ENCODE results near the gene MPO. TPM values are rescaled to one million over a fixed set of nuclear protein-coding genes. Genes with fewer than 3 reads are reported as not detected.

Gene MPO
- total RNA-seq, 1 experiment from 2014 or later, result not detected

- no peak for DNase-seq
- Histone ChIP-seq H3K9me2 (ENCODE audit: insufficient read depth) (0 out of 2 replicates have a peak, but pooled peaks cover 6% of the 10 kb centered on the region), H3F3A (ENCODE audit: insufficient read depth, low read depth) (no peaks in the 10 kb centered on the region), H4K20me1 (ENCODE audit: insufficient read depth) (no peaks in the 10 kb centered on the region), H3K4me2 (no peak overlapping the region), H3K9me3 (ENCODE audit: insufficient read depth, low read depth) (no peaks in the 10 kb centered on the region), H3K36me3 (ENCODE audit: low read depth) (no peaks in the 10 kb centered on the region), H3K27me3 (ENCODE audit: insufficient read depth, low read depth) (peaks cover 99% of the 10 kb centered on the region), H3K27ac (no peak overlapping the region), H3K4me3 (no peak overlapping the region), H2AFZ (no peak overlapping the region), H3K79me2 (ENCODE audit: low read depth) (no peaks in the 10 kb centered on the region), H3K4me1 (replicated peaks; ENCODE audit: insufficient read depth) (no peaks in the 10 kb centered on the region)
- TF ChIP-seq, protein P1, sequence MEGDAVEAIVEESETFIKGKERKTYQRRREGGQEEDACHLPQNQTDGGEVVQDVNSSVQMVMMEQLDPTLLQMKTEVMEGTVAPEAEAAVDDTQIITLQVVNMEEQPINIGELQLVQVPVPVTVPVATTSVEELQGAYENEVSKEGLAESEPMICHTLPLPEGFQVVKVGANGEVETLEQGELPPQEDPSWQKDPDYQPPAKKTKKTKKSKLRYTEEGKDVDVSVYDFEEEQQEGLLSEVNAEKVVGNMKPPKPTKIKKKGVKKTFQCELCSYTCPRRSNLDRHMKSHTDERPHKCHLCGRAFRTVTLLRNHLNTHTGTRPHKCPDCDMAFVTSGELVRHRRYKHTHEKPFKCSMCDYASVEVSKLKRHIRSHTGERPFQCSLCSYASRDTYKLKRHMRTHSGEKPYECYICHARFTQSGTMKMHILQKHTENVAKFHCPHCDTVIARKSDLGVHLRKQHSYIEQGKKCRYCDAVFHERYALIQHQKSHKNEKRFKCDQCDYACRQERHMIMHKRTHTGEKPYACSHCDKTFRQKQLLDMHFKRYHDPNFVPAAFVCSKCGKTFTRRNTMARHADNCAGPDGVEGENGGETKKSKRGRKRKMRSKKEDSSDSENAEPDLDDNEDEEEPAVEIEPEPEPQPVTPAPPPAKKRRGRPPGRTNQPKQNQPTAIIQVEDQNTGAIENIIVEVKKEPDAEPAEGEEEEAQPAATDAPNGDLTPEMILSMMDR (conservative IDR thresholded peaks at IDR 0.05), result no peak
- TF ChIP-seq EZH2 (IDR thresholded peaks at IDR 0.05; ENCODE audit: low read depth), result no peak
- intact Hi-C loops (cut with micrococcal nuclease; ENCODE audit: unreplicated experiment), result loop anchor here (5.0 kb wide), 1 partner anchor 517 kb away; the partner anchor contains the start of gene PPM1E
- ChIA-PET POLR2A (ENCODE audit: unreplicated experiment) (no interaction called here), CTCF (no interaction called here)
- BruUV-seq (replicated peaks), result no TSS peak
These were observed 40.7 kb downstream of the MPO start for GRCh38 chr17:58239987-58240386.

GRCh38 chr17:58238147-58238634 is 42.5 kb downstream of the MPO start, which contains the start of gene LPO:
LPO (plus strand) TSS chr17:58238584; CDS start chr17:58242980, 4,396 bp downstream.
- DNase-seq, result no peak
- peaks cover 93% of the 10 kb centered on the region for H3K27me3 ChIP-seq (ENCODE audit: insufficient read depth, low read depth)
- CTCF ChIA-PET, result interaction anchor here (0.6 to 0.8 kb wide), 2 partner anchors 8 to 252 kb away, joined by 3 to 5 read pairs; no protein-coding TSS in a partner anchor
- no peak within 1 kb of the TSS for H3K27ac ChIP-seq
- H3K79me2 ChIP-seq (ENCODE audit: low read depth), result no peaks in the 10 kb centered on the region
- H3K36me3 ChIP-seq (ENCODE audit: low read depth), result no peaks in the 10 kb centered on the region
- no peak within 1 kb of the TSS for H3K4me3 ChIP-seq
- no peaks in the 10 kb centered on the region for H4K20me1 ChIP-seq (ENCODE audit: insufficient read depth)
- TF ChIP-seq, protein P1 (conservative IDR thresholded peaks at IDR 0.05), result no peak
- no peak for TF ChIP-seq EZH2 (IDR thresholded peaks at IDR 0.05; ENCODE audit: low read depth)
- no peaks in the 10 kb centered on the region for H3K4me1 ChIP-seq (replicated peaks; ENCODE audit: insufficient read depth)
- BruUV-seq (replicated peaks), result no TSS peak
- no peaks in the 10 kb centered on the region for H3F3A ChIP-seq (ENCODE audit: insufficient read depth, low read depth)
- H2AFZ ChIP-seq, result no peak within 1 kb of the TSS
- H3K9me3 ChIP-seq (ENCODE audit: insufficient read depth, low read depth), result no peaks in the 10 kb centered on the region
- intact Hi-C loops (cut with micrococcal nuclease; ENCODE audit: unreplicated experiment), result loop anchor here (5.0 kb wide), 1 partner anchor 519 kb away; the partner anchor contains the start of gene PPM1E
- 0 out of 2 replicates have a peak, but pooled peaks cover 6% of the 10 kb centered on the region for H3K9me2 ChIP-seq (ENCODE audit: insufficient read depth)
- 0 out of 2 replicates have a peak within 1 kb of the TSS, but pooled peaks have one; percentile 3 for H3K4me2 ChIP-seq
- POLR2A ChIA-PET (ENCODE audit: unreplicated experiment), result interaction anchor here (0.6 kb wide), 1 partner anchor 27 kb away, joined by 3 read pairs; no protein-coding TSS in a partner anchor

DNA sequence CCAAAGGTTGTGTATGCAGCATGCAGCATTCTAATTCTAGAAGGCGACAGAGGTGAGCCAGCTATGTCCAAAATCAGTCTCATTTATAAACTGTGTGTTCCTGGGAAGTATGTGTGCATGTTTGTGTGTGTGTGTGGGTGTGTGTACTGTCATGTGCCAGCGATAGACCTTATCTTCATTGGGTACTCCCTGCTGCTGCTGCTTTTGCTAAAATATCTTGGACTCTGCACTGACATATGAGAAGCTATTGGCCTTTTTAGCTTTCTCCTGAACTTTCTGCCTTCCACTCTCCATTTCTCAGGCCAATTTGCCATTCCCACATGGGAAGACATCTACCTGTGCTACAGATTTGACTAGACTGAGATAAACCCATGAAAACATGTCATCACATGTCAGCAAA is 44.3 kb downstream of the MPO start:
- DNase-seq, result no peak
- no peaks in the 10 kb centered on the region for H3K36me3 ChIP-seq (ENCODE audit: low read depth)
- CTCF ChIA-PET, result no interaction called here
- no peak overlapping the region for H3K4me3 ChIP-seq
- POLR2A ChIA-PET (ENCODE audit: unreplicated experiment), result interaction anchor here (0.6 kb wide), 1 partner anchor 31 kb away, joined by 5 read pairs; no protein-coding TSS in a partner anchor
- no peaks in the 10 kb centered on the region for H3K79me2 ChIP-seq (ENCODE audit: low read depth)
- H3K4me1 ChIP-seq (replicated peaks; ENCODE audit: insufficient read depth), result no peaks in the 10 kb centered on the region
- no peaks in the 10 kb centered on the region for H4K20me1 ChIP-seq (ENCODE audit: insufficient read depth)
- no peak overlapping the region for H2AFZ ChIP-seq
- no TSS peak for BruUV-seq (replicated peaks)
- H3K27me3 ChIP-seq (ENCODE audit: insufficient read depth, low read depth), result peaks cover 92% of the 10 kb centered on the region
- H3F3A ChIP-seq (ENCODE audit: insufficient read depth, low read depth), result no peaks in the 10 kb centered on the region
- TF ChIP-seq, protein P1 (conservative IDR thresholded peaks at IDR 0.05), result no peak
- TF ChIP-seq EZH2 (IDR thresholded peaks at IDR 0.05; ENCODE audit: low read depth), result no peak
- H3K27ac ChIP-seq, result no peak overlapping the region
- H3K9me2 ChIP-seq (ENCODE audit: insufficient read depth), result 0 out of 2 replicates have a peak, but pooled peaks cover 6% of the 10 kb centered on the region
- no peaks in the 10 kb centered on the region for H3K9me3 ChIP-seq (ENCODE audit: insufficient read depth, low read depth)
- H3K4me2 ChIP-seq, result no peak overlapping the region
- intact Hi-C loops (cut with micrococcal nuclease; ENCODE audit: unreplicated experiment), result loop anchor here (5.0 kb wide), 1 partner anchor 521 kb away; the partner anchor contains the start of gene PPM1E

All from PC-9 (cell line).